Measurements from ENCODE around the gene CTNND2. TPM values are rescaled to one million over a fixed set of nuclear protein-coding genes. Genes with fewer than 3 reads are reported as not detected.

Gene CTNND2
- total and polyA plus RNA-seq, 9 of the 15 experiments (the other 6 are each of a cell fraction or from before 2014, with no cell fraction given), result 0.03 to 0.35 TPM; not detected in 7

DNA sequence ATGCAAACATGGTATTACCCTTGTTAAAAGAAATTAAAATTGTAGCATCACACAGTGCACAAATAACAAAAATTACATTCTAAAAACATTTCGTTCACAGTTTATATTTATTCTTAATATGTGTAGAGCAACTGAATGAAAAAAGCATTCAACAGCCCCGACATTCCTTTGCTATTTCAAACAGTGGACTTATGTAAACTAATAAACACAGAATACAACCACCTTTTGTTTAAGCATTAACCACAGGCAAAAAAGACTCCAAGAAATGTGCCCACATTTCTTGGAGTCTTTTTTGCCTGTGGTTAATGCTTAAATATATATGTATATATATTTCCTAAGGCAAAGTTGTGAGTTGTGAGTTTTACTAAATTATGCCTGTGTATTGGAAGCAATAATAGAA is 610.7 kb downstream of the CTNND2 start:
- H3K9ac ChIP-seq (ENCODE audit: insufficient read depth in 1 of 2, low read depth in 2 of 2, low read length in 2 of 2), result no peak overlapping the region
- no peaks in the 10 kb centered on the region for H3K9me1 ChIP-seq (ENCODE audit: control insufficient read depth, insufficient read depth, low read length)
- no peak overlapping the region for H3K27ac ChIP-seq (ENCODE audit: extremely low read depth, low read depth, low read length)
- H3K9me3 ChIP-seq (replicated peaks; ENCODE audit: control insufficient read depth, insufficient read depth, low read depth, low read length), result no peaks in the 10 kb centered on the region
- H3K4me2 ChIP-seq (ENCODE audit: insufficient read depth, low read length), result no peak overlapping the region
- H4K20me1 ChIP-seq (replicated peaks; ENCODE audit: control insufficient read depth, insufficient read depth, low read length), result no peaks in the 10 kb centered on the region
- WGBS (ENCODE audit: insufficient coverage, low coverage, missing lambda C conversion rate), result 0% methylated on average over 2 of the region's 2 CpGs
- H3K79me2 ChIP-seq (ENCODE audit: control insufficient read depth, insufficient read depth, low read length), result no peaks in the 10 kb centered on the region
- BruUV-seq (replicated peaks), result no TSS peak
- H2AFZ ChIP-seq (ENCODE audit: low read depth, low read length), result no peak overlapping the region
- ATAC-seq (no peak), DNase-seq (ENCODE audit: extremely low read depth in 1 of 4, low spot score in 3 of 4) (no peak), FAIRE-seq (no peak)
- CTCF ChIA-PET (ENCODE audit: low intra/inter-chr PET ratio), result no interaction called here
- no peaks in the 10 kb centered on the region for H3K4me1 ChIP-seq (replicated peaks in 1 of 2; ENCODE audit: control insufficient read depth in 2 of 2, insufficient read depth in 2 of 2, low read length in 2 of 2)
- no peaks in the 10 kb centered on the region for H3K27me3 ChIP-seq (ENCODE audit: control insufficient read depth in 2 of 2, insufficient read depth in 2 of 2, low read length in 2 of 2)
- intact Hi-C loops (cut with micrococcal nuclease) (no loop called here), in situ Hi-C loops (cut with MboI) (no loop called here)
- POLR2A ChIA-PET, result interaction anchor here (0.6 kb wide), 1 partner anchor 79 kb away, joined by 3 read pairs; no protein-coding TSS in a partner anchor
- H3K4me3 ChIP-seq, result no peak overlapping the region
- H3K36me3 ChIP-seq (ENCODE audit: control insufficient read depth, insufficient read depth, low read length), result no peaks in the 10 kb centered on the region
- TF ChIP-seq NCOA1 (IDR thresholded peaks at IDR 0.05; ENCODE audit: low read depth) (no peak), ZNF263 (CRISPR knock-in tag; IDR thresholded peaks at IDR 0.05; ENCODE audit: borderline replicate concordance) (no peak), CHD1 (IDR thresholded peaks at IDR 0.05; ENCODE audit: low read length) (no peak), TCF3 (CRISPR knock-in tag; IDR thresholded peaks at IDR 0.05) (no peak), ZNF41 (CRISPR knock-in tag; conservative IDR thresholded peaks at IDR 0.05) (no peak), HDGF (IDR thresholded peaks at IDR 0.05) (no peak), ZNF3 (CRISPR knock-in tag; IDR thresholded peaks at IDR 0.05) (no peak), THRAP3 (IDR thresholded peaks at IDR 0.05; ENCODE audit: borderline replicate concordance) (no peak), ZNF507 (tag; conservative IDR thresholded peaks at IDR 0.05) (no peak), SP1 (CRISPR knock-in tag; IDR thresholded peaks at IDR 0.05) (no peak), KAT7 (CRISPR knock-in tag; IDR thresholded peaks at IDR 0.05; ENCODE audit: borderline replicate concordance) (no peak), ZNF253 (CRISPR knock-in tag; conservative IDR thresholded peaks at IDR 0.05) (no peak), PHF21A (IDR thresholded peaks at IDR 0.05; ENCODE audit: borderline replicate concordance, low read depth) (no peak)
- TF ChIP-seq, protein P1, sequence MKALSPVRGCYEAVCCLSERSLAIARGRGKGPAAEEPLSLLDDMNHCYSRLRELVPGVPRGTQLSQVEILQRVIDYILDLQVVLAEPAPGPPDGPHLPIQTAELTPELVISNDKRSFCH (CRISPR knock-in tag; IDR thresholded peaks at IDR 0.05), result no peak
- TF ChIP-seq, protein P1 (tag; IDR thresholded peaks at IDR 0.05), result no peak
- TF ChIP-seq, protein P2, sequence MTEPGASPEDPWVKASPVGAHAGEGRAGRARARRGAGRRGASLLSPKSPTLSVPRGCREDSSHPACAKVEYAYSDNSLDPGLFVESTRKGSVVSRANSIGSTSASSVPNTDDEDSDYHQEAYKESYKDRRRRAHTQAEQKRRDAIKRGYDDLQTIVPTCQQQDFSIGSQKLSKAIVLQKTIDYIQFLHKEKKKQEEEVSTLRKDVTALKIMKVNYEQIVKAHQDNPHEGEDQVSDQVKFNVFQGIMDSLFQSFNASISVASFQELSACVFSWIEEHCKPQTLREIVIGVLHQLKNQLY (CRISPR knock-in tag; conservative IDR thresholded peaks at IDR 0.05), result no peak
- TF ChIP-seq, protein P3, sequence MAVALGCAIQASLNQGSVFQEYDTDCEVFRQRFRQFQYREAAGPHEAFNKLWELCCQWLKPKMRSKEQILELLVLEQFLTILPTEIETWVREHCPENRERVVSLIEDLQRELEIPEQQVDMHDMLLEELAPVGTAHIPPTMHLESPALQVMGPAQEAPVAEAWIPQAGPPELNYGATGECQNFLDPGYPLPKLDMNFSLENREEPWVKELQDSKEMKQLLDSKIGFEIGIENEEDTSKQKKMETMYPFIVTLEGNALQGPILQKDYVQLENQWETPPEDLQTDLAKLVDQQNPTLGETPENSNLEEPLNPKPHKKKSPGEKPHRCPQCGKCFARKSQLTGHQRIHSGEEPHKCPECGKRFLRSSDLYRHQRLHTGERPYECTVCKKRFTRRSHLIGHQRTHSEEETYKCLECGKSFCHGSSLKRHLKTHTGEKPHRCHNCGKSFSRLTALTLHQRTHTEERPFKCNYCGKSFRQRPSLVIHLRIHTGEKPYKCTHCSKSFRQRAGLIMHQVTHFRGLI (CRISPR knock-in tag; IDR thresholded peaks at IDR 0.05), result no peak
- TF ChIP-seq, protein P4, sequence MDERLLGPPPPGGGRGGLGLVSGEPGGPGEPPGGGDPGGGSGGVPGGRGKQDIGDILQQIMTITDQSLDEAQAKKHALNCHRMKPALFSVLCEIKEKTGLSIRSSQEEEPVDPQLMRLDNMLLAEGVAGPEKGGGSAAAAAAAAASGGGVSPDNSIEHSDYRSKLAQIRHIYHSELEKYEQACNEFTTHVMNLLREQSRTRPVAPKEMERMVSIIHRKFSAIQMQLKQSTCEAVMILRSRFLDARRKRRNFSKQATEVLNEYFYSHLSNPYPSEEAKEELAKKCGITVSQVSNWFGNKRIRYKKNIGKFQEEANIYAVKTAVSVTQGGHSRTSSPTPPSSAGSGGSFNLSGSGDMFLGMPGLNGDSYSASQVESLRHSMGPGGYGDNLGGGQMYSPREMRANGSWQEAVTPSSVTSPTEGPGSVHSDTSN (CRISPR knock-in tag; IDR thresholded peaks at IDR 0.05; ENCODE audit: low read depth), result no peak
- TF ChIP-seq, protein P4 (tag; conservative IDR thresholded peaks at IDR 0.05; ENCODE audit: low read depth), result no peak
- TF ChIP-seq, protein P5, sequence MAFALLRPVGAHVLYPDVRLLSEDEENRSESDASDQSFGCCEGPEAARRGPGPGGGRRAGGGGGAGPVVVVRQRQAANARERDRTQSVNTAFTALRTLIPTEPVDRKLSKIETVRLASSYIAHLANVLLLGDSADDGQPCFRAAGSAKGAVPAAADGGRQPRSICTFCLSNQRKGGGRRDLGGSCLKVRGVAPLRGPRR (CRISPR knock-in tag; IDR thresholded peaks at IDR 0.05), result no peak

Data from K562 (cell line).